GM21529 (cell line): Measurements from ENCODE around the gene TYRO3.
"Not testable (repeated sequence)": the region's sequence is repeated elsewhere in the genome, so short reads cannot be mapped to it uniquely, and the experiment has no call there.

ENCODE experiments used
- ATAC-seq: cut with Tn5 transposase; IDR thresholded peaks from one replicate; pipeline ENCODE4 v1.9.1; 2021; ENCODE audit not compliant: unreplicated experiment

The TYRO3 gene

DNA sequence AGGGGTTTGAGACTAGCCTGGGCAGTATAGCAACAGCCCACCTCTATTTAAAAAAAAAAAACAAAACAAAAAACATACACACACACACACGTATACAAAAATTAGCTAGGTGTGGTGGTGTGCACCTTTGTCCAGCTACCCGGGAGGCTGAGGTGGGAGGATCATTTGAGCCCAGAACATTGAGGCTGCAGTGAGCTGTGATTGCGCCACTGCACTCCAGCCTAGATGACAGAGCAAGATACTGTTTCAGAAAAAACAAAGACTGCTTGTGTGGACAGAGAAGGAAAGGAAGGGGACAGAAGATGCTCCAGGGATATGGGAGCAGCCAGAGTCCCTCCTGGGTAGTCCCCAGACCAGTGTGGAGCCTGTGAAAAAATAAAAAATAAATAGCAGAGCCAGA lies 12.9 kb downstream of the TYRO3 start:
- ATAC-seq, result no peak

DNA sequence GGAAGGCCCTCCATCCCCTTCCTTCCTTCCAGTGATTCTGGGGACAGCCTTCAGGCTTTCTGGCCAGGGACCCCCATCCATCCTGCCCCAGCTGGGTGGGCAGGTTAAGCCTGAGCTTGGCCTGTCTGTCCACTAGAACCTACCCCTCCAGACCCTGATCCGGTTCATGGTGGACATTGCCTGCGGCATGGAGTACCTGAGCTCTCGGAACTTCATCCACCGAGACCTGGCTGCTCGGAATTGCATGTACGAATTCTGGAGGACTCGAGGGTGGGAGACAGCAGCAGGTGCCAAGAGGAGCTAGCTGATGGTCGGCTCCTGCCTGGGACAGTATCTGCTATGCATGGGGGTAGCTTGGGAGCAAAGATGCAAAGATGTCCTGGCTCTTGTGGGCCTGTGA lies 13.9 kb downstream of the TYRO3 start:
- no peak for ATAC-seq

DNA sequence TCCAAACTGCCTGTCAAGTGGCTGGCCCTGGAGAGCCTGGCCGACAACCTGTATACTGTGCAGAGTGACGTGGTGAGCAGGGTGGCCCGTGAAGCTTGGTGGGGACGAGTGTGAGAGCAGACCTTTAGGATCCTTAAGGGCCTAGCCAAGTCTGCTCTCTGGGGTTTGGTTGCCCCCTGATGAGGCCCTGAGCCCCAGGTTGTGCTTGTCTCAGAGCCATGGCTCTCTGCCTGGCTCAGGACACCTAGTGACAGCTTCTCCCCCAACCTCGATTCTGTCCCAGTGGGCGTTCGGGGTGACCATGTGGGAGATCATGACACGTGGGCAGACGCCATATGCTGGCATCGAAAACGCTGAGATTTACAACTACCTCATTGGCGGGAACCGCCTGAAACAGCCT lies 14.4 kb downstream of the TYRO3 start:
- ATAC-seq, result no peak

DNA sequence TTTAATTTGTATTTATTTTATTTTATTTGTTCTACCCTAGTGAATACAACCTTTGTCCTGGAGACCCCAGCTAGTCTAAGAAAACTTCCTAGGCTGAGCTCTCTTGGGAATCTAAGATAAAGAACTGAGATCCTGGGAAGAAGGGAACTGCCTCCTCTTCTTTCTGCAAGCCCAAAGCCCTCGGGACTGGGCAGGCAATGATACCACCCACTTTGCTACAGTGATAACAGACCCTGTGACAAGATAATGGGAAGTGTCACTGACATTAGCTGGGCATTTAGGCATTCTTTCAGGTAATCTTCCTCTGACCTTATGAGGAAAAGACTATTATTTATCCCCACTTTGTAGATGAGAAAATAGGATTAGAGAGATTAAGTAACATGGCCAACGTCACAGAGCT lies 15.1 kb downstream of the TYRO3 start:
- no peak for ATAC-seq

DNA sequence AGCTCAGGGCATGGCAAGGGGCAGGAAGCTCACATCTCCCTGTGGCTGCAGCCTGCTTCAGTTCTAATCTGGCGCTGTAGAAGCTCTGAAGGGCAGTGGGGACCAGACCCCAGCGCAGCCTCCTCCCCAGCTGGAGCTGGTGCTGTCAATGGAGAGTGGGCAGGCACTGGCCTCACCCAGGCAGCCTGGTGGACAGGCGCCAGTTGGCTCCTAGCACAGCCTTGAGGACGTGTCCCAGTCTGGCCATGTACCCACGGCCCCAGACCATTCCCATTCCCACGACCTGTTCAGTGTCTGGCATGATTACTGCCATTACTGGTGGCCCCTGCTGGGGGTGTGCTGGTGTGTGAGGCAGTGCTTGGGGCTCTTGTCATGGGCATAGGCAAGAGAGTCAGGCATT lies 16.3 kb downstream of the TYRO3 start:
- no peak for ATAC-seq

DNA sequence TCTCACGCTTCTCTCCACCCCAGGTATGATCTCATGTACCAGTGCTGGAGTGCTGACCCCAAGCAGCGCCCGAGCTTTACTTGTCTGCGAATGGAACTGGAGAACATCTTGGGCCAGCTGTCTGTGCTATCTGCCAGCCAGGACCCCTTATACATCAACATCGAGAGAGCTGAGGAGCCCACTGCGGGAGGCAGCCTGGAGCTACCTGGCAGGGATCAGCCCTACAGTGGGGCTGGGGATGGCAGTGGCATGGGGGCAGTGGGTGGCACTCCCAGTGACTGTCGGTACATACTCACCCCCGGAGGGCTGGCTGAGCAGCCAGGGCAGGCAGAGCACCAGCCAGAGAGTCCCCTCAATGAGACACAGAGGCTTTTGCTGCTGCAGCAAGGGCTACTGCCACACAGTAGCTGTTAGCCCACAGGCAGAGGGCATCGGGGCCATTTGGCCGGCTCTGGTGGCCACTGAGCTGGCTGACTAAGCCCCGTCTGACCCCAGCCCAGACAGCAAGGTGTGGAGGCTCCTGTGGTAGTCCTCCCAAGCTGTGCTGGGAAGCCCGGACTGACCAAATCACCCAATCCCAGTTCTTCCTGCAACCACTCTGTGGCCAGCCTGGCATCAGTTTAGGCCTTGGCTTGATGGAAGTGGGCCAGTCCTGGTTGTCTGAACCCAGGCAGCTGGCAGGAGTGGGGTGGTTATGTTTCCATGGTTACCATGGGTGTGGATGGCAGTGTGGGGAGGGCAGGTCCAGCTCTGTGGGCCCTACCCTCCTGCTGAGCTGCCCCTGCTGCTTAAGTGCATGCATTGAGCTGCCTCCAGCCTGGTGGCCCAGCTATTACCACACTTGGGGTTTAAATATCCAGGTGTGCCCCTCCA lies 19.1 kb downstream of the TYRO3 start:
- no peak for ATAC-seq

DNA sequence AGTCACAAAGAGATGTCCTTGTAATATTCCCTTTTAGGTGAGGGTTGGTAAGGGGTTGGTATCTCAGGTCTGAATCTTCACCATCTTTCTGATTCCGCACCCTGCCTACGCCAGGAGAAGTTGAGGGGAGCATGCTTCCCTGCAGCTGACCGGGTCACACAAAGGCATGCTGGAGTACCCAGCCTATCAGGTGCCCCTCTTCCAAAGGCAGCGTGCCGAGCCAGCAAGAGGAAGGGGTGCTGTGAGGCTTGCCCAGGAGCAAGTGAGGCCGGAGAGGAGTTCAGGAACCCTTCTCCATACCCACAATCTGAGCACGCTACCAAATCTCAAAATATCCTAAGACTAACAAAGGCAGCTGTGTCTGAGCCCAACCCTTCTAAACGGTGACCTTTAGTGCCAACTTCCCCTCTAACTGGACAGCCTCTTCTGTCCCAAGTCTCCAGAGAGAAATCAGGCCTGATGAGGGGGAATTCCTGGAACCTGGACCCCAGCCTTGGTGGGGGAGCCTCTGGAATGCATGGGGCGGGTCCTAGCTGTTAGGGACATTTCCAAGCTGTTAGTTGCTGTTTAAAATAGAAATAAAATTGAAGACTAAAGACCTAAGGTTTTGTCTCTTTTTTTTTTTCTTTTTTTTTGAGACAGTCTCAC lies 19.8 kb downstream of the TYRO3 start:
- no peak for ATAC-seq

DNA sequence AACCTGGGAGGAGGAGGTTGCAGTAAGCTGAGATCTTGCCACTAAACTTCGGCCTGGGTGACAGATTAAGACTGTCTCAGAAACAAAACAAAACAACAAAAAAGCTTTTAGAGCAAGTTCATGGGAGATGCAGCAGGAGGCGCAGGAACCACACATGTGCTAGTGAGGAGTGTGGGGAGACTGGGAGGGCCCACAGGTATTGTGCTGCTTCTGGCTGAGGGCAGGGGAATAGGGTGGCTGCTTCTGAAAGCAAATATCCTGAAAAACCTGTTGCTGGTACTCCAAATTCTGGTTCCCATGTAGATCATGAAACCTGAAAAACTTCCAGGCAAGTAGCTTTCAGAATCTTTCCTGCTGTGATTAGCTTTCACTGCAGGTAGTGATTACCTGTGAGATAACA lies 22.1 kb downstream of the TYRO3 start:
- ATAC-seq, result no peak

DNA sequence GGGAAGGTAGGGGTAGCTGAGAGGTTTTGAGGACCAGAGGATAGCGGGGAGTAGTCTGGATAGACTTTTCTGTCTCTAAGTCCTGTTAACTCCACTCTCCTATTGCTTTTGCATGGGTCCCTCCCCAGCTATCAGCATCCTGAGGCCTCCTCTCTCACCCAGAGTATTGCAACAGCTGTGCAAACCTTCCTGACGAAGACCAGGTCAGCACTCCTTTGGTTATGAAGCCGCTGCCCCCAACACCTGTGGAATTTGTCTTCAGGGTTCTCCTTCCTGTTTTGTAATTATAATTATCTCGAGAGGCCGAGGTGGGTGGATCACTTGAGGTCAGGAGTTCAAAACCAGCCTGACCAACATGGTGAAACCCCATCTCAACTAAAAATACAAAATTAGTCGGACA lies 24.8 kb downstream of the TYRO3 start:
- ATAC-seq, result no peak

DNA sequence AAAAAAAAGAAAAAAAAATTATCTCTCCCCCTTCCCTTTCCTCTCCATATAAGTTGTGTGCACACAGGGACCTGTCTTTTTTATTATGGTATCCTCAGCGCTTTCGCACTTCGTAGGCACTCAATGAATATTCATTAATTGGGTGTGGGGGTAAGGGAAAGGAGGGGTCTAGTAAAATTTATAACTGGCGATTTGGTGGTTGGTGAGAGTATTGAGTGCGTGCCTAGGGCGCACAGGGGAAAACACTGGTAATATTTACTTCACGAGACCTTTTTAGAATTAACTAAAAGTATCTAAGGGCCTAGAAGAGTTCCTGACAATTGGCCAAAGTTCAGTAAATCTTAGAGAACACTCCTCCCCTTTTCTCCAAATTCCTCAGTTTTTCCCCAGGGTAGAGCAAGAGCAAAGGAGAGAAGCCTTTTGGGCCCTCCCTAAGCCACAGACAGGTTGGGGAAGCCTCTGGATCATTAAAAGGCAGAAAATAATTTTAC lies 25.7 kb downstream of the TYRO3 start:
- ATAC-seq, result no peak

DNA sequence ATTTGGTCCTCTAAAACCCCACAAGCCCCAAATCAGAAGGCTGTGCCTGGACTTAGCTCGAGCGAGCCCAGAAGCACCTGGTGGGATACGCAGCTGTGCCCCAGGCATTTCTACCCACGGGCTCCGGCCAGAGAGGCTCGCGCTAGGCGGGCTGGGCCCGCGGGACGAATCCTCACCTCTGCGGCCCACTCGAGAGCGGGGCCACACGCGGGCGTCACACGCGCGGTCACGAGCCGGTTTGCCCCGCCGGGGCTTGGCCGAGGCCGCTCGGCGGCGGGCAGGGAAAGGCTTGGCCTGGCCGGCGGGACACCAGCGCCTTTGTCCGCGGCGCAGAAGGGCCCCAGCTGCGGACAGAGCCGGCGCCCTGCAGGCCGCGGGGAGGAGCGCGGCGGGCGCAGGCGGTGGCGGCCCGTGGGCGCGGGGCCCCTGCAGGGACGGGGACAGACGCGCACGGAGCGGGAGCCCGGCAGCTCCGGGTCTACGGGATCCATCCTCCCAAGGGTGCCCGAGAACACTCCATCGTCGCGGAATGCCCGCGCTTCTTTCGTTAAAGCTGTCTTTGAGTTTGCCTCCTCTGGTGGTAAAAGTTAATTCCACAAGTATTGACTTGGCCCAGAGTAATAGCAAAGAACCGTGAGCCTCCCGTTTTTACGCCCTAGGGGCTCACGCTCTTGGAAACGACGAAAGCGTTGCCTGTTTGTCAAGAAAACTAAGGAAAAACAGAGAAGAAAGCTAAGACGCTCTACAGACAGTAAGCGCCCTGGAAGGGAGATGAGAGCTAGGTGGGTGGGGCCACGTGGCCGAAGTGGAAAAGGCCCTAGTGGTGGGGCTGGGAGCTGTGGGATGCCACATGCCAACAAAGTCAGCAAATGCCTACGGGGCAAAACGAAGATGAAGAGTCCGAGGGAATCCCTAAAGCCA lies 26.4 kb downstream of the TYRO3 start:
- ATAC-seq, result no peak

DNA sequence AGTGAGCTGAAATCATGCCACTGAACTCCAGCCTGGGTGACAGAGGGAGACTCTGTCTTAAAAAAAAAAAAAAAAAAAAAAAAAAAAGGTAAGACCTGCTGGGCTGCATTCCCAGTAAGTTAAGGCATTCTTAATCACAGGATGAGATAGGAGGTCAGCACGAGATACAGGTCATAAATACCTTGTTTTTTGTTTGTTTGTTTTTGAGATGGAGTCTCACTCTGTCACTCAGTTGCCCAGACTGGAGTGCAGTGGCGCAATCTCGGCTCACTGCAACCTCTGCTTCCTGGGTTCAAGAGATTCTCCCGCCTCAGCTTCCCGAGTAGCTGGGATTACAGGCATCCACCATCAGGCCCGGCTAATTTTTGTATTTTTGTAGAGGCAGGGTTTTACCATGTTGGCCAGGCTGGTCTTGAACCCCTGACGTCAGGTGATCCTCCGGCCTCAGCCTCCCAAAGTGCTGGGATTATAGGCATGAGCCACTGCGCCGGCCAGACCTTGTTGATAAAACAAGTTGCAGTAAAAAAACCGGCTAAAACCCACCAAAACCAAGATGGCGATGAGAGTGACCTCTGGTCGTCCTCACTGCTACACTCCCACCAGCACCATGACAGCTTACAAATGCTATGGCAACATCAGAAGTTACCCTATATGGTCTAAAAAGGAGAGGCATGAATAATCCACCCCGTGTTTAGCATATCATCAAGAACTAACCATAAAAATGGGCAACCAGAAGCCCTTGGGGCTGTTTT lies 27.7 kb downstream of the TYRO3 start:
- not testable (repeated sequence) for ATAC-seq

DNA sequence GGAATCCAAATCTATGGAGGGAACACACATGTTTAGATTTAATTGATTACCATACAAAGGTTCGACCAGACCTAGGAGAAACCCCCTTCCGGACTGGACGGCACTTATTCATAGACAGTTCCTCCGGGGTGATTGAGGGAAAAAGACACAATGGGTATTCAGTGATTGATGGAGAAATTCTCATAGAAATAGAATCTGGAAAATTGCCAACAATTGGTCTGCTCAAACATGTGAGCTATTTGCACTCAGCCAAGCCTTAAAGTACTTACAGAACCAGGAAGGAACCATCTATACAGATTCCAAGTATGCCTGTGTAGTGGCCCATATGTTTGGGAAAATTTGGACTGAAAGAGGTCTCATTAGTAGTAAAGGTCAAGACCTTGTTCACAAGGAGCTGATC lies 30.0 kb downstream of the TYRO3 start:
- not testable (repeated sequence) for ATAC-seq

DNA sequence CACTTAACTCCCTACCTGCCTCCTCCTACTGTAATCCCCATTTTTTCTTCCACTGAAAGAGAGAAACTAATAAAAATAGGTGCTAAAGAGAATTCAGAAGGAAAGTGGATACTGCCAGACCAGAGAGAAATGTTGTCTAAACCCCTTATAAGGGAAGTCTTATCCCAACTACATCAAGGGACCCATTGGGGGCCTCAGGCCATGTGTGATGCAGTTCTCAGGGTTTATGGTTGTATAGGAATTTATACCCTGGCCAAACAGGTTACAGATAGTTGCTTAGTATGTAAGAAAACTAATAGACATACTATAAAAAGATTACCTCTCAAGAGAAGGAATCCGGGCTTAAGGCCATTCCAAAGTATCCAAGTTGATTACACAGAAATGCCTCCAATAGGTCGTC lies 30.6 kb downstream of the TYRO3 start:
- not testable (repeated sequence) for ATAC-seq

DNA sequence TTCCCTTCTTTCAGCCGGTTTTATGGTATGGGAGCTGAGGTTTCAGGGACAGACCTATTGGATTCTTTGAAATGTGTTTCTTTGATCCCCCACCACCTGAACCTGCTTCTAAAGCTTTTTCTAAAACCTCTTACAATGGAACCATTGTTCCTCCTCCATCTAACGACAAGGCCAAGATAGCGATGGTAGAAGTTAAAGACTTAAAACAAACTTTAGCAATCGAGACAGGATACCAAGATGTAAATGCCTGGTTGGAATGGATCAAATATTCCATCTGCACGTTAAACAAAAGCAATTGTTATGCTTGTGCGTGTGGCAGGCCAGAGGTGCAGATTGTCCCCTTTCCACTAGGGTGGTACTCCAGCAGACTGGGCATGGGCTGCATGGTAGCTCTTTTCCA lies 32.2 kb downstream of the TYRO3 start:
- not testable (repeated sequence) for ATAC-seq

DNA sequence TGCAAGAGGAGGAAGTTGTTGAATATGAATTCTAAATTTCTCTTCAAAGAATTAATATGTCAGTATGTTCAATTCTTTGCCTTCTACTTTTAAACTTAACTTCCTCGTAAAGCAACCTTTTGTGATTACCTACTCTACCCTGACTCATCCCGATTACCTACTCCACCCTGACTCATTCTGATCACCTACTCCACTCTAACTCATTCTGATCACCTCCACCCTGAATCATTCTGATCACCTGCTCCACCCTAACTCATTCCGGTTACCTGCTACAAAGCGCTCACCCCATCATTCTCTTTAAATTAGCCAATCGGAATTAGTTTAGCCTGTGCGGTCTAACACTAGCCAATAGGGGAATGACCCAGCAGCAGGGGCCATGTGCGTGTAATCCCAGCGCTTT lies 33.7 kb downstream of the TYRO3 start:
- ATAC-seq, result not testable (repeated sequence)

DNA sequence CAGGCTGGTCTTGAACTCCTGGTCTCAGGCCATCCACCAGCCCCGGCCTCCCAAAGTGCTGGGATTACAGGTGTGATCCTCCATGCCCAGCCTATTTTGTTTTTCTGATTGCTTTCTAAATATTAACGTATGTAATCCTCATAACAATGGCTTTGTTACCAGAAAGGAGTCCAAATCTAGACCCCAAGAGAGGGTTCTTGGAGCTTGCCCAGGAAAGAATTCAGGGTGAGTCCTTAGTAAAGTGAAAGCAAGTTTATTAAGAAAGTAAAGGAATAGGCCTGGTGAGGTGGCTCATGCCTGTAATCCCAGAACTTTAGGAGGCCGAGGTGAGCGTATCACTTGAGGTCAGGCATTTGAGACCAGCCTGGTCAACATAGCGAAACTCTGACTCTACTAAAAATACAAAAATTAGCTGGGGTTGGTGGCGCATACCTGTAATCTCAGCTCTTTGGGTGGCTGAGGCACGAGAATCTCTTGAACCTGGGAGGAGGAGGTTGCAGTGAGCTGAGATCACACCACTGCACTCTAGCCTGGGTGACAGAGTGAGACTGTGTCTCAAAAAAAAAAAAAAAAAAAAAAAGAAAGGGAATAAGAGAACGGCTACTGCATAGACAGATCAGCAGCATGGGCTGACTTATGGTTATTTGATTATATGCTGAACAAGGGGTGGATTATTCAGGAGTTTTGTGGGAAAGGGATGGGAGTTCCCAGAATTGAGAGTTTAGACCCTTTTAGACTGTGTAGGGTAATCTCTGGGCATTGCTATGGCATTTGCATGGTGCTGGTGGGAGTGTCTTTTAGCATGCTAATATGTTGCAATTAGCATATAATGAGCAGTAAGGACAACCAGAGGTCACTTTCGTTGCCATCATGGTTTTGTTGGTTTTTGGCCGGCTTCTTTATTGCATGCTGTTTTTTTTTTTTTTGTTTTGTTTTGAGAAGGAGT lies 36.1 kb downstream of the TYRO3 start:
- ATAC-seq, result no peak

DNA sequence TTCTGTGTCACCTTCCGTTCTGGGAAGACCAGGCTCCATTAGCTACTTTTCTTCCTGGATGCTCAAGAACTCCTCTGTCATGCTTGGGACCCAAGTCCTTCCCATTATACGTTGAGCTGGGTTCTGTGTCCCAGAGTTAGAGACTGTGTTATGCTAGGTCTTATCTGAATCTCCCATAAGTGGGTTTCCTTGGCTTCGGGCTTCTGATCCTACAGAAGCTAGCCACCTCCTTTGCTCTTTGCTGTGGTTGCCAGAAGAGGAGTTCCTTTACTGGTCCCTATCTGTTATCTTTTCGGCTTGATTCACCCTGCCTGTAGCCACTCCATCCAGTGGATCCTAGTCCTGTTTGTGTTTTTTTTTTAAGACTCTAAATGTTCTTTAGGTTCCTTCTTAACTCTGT lies 38.0 kb downstream of the TYRO3 start:
- ATAC-seq, result no peak

DNA sequence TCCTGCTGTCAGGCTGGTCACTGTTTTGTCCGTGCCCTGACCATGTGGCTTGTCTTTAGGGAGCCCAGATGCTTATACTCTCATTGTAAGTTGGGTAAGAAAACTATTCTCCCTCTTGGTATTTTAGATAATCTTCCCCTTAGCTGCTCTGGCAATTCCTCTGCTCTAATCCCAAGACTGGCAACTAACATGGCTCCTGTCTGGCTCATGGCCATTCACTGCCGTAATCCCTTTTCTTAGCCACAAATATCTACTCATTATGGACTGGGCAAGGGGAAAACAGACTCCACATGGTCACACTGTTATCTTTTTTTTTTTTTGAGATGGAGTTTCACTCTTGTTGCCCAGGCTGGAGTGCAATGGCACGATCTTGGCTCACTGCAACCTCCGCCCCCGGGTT lies 38.8 kb downstream of the TYRO3 start:
- ATAC-seq, result no peak

DNA sequence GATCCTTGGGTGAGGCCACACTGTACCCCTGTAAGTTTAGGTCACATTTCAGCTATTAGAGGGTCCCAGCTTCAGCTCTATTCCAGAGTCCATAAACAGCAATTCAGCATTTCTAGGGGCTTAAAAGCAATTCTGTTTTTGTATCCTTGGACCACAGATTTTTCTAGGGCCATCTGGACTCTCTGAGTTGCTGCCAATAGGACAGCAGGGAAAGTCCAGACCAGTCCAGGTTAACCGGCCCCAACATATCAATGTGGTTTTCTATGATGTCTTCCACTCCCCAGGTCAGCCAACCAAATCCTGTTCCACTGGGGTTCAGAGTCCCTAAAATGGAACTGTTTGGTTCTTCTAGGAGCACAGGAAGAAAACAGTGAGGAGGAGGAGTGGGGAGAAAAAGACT lies 40.0 kb downstream of the TYRO3 start:
- no peak for ATAC-seq
